NCI-H2107 (cell line): ENCODE measurements around the gene GPD1.
A peak's percentile ranks its signal among the peaks of the same experiment; 100 is the strongest.
"Not testable (repeated sequence)": the region's sequence is repeated elsewhere in the genome, so short reads cannot be mapped to it uniquely, and the experiment has no call there.

Source experiments
- DNase-seq: peaks from one replicate; lab custom pipeline; 2025; lab: John Stamatoyannopoulos, UW

GPD1 gene

GRCh38 chr12:50073712-50074111 lies 30.1 kb upstream of the GPD1 start:
- DNase-seq: no peak

- DNase-seq: peak; percentile 35
These were observed 28.6 kb upstream of the GPD1 start for GRCh38 chr12:50074936-50075807.

GRCh38 chr12:50075808-50076170 lies 28.0 kb upstream of the GPD1 start:
- no peak for DNase-seq

- DNase-seq: no peak
These were observed 26.7 kb upstream of the GPD1 start for GRCh38 chr12:50077099-50077498.

GRCh38 chr12:50078281-50078680 lies 25.5 kb upstream of the GPD1 start:
- no peak for DNase-seq

GRCh38 chr12:50079771-50080170 lies 24.0 kb upstream of the GPD1 start:
- no peak for DNase-seq

- DNase-seq: no peak
These were observed 22.6 kb upstream of the GPD1 start for GRCh38 chr12:50081096-50081808.

GRCh38 chr12:50082644-50083043 lies 21.2 kb upstream of the GPD1 start:
- DNase-seq: no peak

- DNase-seq: no peak
These were observed 20.5 kb upstream of the GPD1 start for GRCh38 chr12:50083301-50083700.

- DNase-seq: not testable (repeated sequence)
These were observed 19.4 kb upstream of the GPD1 start for GRCh38 chr12:50084409-50084774.

GRCh38 chr12:50084775-50085614 lies 18.8 kb upstream of the GPD1 start, which contains the start of gene SMARCD1:
SMARCD1 (plus strand) TSS chr12:50085342; CDS start chr12:50085370, 28 bp downstream.
- DNase-seq: peak; percentile 90

- no peak for DNase-seq
These were observed 18.2 kb upstream of the GPD1 start for GRCh38 chr12:50085615-50086072.

GRCh38 chr12:50086148-50086547 lies 17.7 kb upstream of the GPD1 start:
- peak; percentile 54 for DNase-seq

GRCh38 chr12:50087151-50087550 lies 16.7 kb upstream of the GPD1 start:
- DNase-seq: no peak

GRCh38 chr12:50087995-50088394 lies 15.8 kb upstream of the GPD1 start:
- no peak for DNase-seq

GRCh38 chr12:50088577-50089335 lies 15.1 kb upstream of the GPD1 start:
- DNase-seq: peak; percentile 39

GRCh38 chr12:50089730-50090129 lies 14.1 kb upstream of the GPD1 start:
- DNase-seq: no peak

GRCh38 chr12:50090391-50090790 lies 13.4 kb upstream of the GPD1 start:
- no peak for DNase-seq

- no peak for DNase-seq
These were observed 5.9 kb upstream of the GPD1 start for GRCh38 chr12:50097952-50098351.

GRCh38 chr12:50099302-50100008 lies 4.4 kb upstream of the GPD1 start:
- DNase-seq: no peak

- no peak for DNase-seq
These were observed 3.2 kb upstream of the GPD1 start for GRCh38 chr12:50100561-50100960.
